ENCODE data around the gene TRABD. TPM values are rescaled to one million over a fixed set of nuclear protein-coding genes. Genes with fewer than 3 reads are reported as not detected.
A peak's percentile ranks its signal among the peaks of the same experiment; 100 is the strongest.

The TRABD gene
- total RNA-seq, 4 donors from 2014 or later: 35.7 to 78.2 (median 39.1) TPM

DNA sequence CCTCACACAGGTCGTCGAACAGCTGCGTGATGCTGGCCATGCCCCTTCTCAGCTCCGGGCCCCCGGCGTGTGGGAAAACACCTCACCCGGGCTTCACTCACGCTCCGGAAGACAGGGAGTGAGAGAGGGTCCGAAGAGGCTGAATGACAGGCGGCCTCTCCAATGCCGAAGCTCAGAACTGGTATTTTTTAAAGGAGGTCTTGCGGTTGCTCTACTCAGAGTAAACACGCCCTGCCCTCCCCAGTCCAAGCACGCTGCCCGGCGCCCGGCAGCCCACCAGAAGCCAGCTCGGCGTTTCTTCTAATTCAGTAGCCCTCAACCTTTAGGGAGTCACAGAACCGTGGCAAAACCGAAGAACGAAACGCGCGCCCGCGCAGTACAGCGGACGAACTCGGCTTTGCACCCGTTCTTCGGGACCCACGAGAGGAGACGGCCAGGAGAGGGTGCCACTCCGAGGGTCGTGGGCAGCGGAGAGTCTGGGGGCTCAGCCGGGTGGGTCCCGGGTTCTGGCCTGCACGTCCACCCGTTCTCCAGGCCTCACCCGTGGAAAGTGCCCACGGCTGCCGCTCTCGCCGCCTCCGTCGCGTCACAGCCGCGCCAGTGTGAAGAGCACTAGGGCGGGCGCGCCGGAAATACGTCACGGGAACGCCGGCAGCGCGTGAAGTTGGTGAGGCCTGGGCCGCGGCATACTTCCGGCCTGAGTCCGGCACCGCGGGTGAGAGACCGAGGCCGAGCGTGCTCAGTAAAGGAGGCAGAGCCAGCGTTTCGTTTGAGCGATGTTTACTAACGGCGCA is 58.9 kb downstream of the TRABD start, which contains the start of gene TUBGCP6:
Gene TUBGCP6, minus strand, starts transcription at position 604 of the 794 bp plus-strand sequence. Its CDS starts 564 bp downstream, at position 40.
- TF ChIP-seq, protein P1, sequence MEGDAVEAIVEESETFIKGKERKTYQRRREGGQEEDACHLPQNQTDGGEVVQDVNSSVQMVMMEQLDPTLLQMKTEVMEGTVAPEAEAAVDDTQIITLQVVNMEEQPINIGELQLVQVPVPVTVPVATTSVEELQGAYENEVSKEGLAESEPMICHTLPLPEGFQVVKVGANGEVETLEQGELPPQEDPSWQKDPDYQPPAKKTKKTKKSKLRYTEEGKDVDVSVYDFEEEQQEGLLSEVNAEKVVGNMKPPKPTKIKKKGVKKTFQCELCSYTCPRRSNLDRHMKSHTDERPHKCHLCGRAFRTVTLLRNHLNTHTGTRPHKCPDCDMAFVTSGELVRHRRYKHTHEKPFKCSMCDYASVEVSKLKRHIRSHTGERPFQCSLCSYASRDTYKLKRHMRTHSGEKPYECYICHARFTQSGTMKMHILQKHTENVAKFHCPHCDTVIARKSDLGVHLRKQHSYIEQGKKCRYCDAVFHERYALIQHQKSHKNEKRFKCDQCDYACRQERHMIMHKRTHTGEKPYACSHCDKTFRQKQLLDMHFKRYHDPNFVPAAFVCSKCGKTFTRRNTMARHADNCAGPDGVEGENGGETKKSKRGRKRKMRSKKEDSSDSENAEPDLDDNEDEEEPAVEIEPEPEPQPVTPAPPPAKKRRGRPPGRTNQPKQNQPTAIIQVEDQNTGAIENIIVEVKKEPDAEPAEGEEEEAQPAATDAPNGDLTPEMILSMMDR (IDR thresholded peaks at IDR 0.05): peak; percentile 10 to 21
- TF ChIP-seq POLR2A (IDR thresholded peaks at IDR 0.05) (peak; percentile 7 to 59), EP300 (IDR thresholded peaks at IDR 0.05) (no peak), POLR2AphosphoS5 (IDR thresholded peaks at IDR 0.05) (peak; percentile 85 to 97 (median 85))
- no peaks in the 10 kb centered on the region for H3K27me3 ChIP-seq
- peak; percentile 96 to 97 for DNase-seq (ENCODE audit: low spot score in 2 of 2)
- peaks cover 19% of the 10 kb centered on the region for H3K36me3 ChIP-seq
- peaks cover 81% of the 10 kb centered on the region for H3K4me1 ChIP-seq
- WGBS: 1% methylated on average over 22 of the region's 76 CpGs
- H3K9me3 ChIP-seq: no peaks in the 10 kb centered on the region
- peak within 1 kb of the TSS; percentile 93 for H3K4me3 ChIP-seq
- H3K27ac ChIP-seq: peak within 1 kb of the TSS; percentile 96

DNA sequence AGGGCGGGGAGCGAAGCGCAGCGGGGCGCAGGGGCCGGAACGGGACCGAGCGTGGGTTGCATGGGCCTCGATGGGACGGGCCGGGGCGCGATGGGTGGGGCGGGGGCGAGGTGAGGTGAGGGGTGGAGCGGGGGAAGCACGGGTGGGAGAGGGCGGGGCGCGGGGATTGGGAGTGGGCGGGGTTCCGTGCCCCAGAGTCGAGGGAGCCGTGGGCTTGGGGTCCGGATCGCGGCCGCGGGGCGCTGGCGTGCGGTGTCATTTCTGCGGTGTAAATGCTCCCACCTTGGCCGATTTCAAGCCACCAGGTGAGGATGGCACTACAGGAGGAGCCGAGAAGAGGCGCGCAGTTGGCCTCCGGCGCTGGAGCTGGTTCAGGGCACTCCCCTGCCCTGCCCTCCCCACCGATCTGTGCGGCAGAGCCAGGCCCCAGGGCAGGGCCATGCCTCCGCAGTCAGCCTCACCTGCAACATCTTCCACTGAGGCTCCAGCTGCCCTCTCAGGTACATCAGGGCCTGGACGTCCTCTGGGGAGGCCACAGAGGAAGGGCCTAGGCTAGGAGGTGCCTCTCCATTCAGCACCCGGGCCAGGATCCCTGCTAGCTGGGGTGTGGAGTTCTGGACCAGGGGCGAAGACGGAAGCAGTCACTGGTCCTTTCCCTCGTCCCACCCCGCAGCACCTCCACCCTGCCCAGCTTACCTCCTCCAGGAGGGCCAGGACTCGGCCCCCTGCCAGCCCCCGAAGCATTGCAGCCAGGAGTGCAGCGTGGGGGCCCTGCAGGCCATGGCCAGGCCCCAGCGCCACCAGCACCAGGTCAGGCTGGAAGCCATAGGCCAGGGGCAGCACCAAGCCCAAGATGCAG is 59.7 kb downstream of the TRABD start:
- peaks cover 11% of the 10 kb centered on the region for H3K36me3 ChIP-seq
- peaks cover 88% of the 10 kb centered on the region for H3K4me1 ChIP-seq
- H3K27me3 ChIP-seq: no peaks in the 10 kb centered on the region
- TF ChIP-seq EP300 (IDR thresholded peaks at IDR 0.05): no peak
- no peak for TF ChIP-seq POLR2AphosphoS5 (IDR thresholded peaks at IDR 0.05)
- TF ChIP-seq POLR2A (IDR thresholded peaks at IDR 0.05): peak in 1 of 2 donors; percentile 1
- TF ChIP-seq, protein P1 (IDR thresholded peaks at IDR 0.05): no peak
- WGBS: 0% methylated on average over 20 of the region's 53 CpGs
- no peaks in the 10 kb centered on the region for H3K9me3 ChIP-seq
- peak overlapping the region; percentile 93 for H3K4me3 ChIP-seq
- DNase-seq (ENCODE audit: low spot score in 2 of 2): no peak
- peak overlapping the region; percentile 96 for H3K27ac ChIP-seq

DNA sequence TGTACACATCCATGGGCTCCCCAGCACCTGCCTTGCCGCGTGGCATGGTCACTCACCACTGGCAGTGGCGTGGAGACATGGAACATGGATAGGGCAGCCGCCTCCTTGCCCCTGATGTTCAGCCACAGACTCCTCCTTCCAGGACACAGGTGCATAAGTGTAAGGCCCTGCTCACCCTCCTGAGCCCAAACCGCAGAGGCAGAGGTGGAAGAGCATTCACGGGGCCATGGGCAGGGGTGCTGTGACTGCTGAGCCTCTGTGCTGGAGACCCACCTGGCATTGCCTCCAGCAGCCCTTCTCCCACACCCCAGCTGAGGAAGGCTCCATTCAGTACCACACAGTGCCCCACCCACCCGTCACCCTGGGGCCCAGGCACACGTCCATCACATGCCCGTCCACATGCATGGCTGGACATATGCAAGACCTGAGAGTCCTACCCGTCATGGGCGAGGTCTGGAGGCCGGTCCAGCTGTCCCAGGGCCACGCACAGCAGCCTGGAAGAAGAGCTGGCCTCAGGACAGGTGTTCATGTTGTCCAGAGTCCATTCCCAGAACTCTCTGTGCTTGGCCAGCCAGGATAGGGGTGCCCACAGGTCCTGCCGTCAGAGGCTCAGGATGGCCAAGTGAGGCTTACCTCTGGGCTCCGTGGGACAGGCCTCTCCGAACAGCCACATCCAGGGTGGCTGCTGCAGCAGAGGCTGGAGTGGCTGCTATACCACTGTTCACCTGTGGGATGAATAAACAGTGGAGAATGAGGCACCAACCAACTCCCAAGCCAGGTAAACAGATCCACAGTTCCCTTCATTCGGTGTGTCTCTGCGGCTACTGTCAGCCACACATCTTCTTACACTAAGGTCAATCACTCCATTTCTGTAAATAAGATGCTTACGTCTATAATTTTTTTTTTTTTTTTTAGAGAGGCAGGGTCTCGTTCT is 60.8 kb downstream of the TRABD start:
- Histone ChIP-seq H3K36me3 (peaks cover 11% of the 10 kb centered on the region), H3K9me3 (no peaks in the 10 kb centered on the region), H3K4me3 (peak overlapping the region; percentile 93), H3K27me3 (no peaks in the 10 kb centered on the region), H3K27ac (no peak overlapping the region), H3K4me1 (peaks cover 88% of the 10 kb centered on the region)
- TF ChIP-seq POLR2AphosphoS5 (IDR thresholded peaks at IDR 0.05): no peak
- TF ChIP-seq, protein P1 (IDR thresholded peaks at IDR 0.05): peak in 1 of 2 donors; percentile 12
- 89% methylated on average over 4 of the region's 20 CpGs for WGBS
- DNase-seq (ENCODE audit: low spot score in 2 of 2): no peak

DNA sequence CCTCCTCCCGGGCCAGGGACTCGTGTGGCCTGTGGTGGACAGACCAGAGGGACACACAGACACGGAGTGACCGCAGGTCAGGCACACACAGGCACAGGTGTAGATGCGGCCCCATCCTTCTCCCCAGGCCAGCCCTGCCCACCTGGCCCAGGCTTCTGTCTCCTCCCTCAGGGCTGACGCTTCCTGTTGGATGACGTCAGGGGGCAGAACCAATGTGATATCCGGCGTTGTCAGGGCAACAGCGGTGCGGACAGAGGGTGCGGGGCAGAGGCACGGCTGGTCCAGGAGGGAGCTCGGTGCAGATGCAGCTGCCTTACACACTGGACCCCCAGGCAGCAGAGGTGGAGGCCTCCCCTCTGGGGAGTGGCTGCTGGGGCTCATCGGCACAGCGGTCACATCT is 62.0 kb downstream of the TRABD start:
- 60% methylated on average over 4 of the region's 16 CpGs for WGBS
- TF ChIP-seq EP300 (IDR thresholded peaks at IDR 0.05): no peak
- TF ChIP-seq, protein P1 (IDR thresholded peaks at IDR 0.05): no peak
- TF ChIP-seq POLR2AphosphoS5 (IDR thresholded peaks at IDR 0.05): no peak
- TF ChIP-seq POLR2A (IDR thresholded peaks at IDR 0.05): no peak
- H3K27ac ChIP-seq: no peak overlapping the region
- no peaks in the 10 kb centered on the region for H3K9me3 ChIP-seq
- H3K4me1 ChIP-seq: peaks cover 80% of the 10 kb centered on the region
- H3K36me3 ChIP-seq: peaks cover 11% of the 10 kb centered on the region
- DNase-seq (ENCODE audit: low spot score in 2 of 2): no peak
- no peaks in the 10 kb centered on the region for H3K27me3 ChIP-seq
- no peak overlapping the region for H3K4me3 ChIP-seq
